KOPT-K1 (cell line): Measurements from ENCODE around the gene U2SURP.
"Not testable (repeated sequence)": the region's sequence is repeated elsewhere in the genome, so short reads cannot be mapped to it uniquely, and the experiment has no call there.

Experiments
- H3K27ac ChIP-seq: fragments of 200-600 bp; sonication (generic); 2 replicates; pipeline ENCODE4 v1.5.1; 2016; ENCODE audit warnings: antibody characterized with exemption, mild to moderate bottlenecking, low read depth, low read length; ENCODE audit not compliant: poor library complexity, severe bottlenecking
- H3K36me3 ChIP-seq: fragments of 200-600 bp; sonication (generic); 2 replicates; pipeline ENCODE4 v1.5.1; 2017; ENCODE audit warnings: antibody characterized with exemption, mild to moderate bottlenecking, low read length, moderate library complexity; ENCODE audit not compliant: insufficient read depth
- H3K9me3 ChIP-seq: fragments of 200-600 bp; sonication (generic); 2 replicates; pipeline ENCODE4 v1.5.1; 2017; ENCODE audit warnings: antibody characterized with exemption, low read length, mild to moderate bottlenecking; ENCODE audit not compliant: insufficient read depth, poor library complexity, severe bottlenecking

U2SURP gene

GRCh38 chr3:142971431-142971830 is 29.9 kb upstream of the U2SURP start:
- Histone ChIP-seq H3K36me3 (no peaks in the 10 kb centered on the region), H3K9me3 (no peaks in the 10 kb centered on the region), H3K27ac (no peak overlapping the region)

DNA sequence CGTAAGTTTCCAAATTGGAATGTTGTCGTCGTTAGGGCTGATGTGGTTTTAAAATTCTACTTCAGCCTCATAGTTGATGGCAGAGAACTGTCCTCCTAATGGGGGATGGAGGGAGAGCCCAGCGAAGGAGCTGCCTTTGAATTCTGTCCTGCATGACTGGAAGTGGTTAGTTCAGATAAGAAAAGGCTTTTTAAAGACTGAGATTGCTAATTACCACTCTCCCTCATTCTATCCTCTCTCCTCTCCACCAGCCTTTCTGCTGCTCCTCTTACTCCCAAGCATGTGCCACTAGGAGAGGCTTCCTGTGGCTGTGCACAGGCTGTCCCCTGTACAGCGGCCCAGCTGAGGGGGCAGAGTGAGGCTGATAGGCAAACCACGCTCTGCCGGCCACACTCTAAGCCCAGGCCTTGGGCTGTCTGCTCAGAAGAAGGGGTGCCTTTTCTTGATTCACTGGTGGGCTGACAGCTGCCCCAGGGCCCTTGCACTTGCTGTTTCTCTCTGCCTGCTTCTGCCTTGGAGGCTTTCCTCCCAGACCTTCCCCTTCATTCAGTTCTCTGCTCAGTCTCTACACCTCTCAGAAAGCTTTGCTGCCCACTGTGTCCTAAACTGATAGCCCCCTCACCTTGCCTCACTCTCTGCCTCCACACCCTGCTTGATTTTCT is 29.1 kb upstream of the U2SURP start:
- Histone ChIP-seq H3K27ac (no peak overlapping the region), H3K36me3 (no peaks in the 10 kb centered on the region), H3K9me3 (no peaks in the 10 kb centered on the region)

- Histone ChIP-seq H3K27ac (no peak overlapping the region), H3K9me3 (no peaks in the 10 kb centered on the region), H3K36me3 (no peaks in the 10 kb centered on the region)
Measured at GRCh38 chr3:142973217-142974009, 28.0 kb upstream of the U2SURP start.

GRCh38 chr3:142975316-142975995 is 25.9 kb upstream of the U2SURP start:
- Histone ChIP-seq H3K27ac (no peak overlapping the region), H3K9me3 (no peaks in the 10 kb centered on the region), H3K36me3 (no peaks in the 10 kb centered on the region)

GRCh38 chr3:142976621-142977398 is 24.6 kb upstream of the U2SURP start:
- Histone ChIP-seq H3K9me3 (no peaks in the 10 kb centered on the region), H3K27ac (no peak overlapping the region), H3K36me3 (no peaks in the 10 kb centered on the region)

DNA sequence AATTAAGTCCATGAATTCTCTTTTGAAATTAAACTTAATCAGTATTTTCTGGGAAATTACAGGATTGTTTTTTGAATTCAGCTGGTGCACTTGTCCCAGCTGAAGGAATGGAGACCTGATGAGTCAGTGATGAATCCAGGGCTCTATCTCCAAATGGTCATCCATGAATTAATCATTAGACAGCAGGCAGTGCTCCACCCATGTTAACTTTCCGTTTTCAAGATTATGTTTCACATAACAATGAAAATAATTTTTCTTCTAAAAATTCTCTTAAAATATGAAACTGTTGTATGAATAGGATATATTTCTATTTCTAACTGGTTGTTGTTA is 24.0 kb upstream of the U2SURP start:
- H3K27ac ChIP-seq = no peak overlapping the region
- H3K36me3 ChIP-seq = no peaks in the 10 kb centered on the region
- no peaks in the 10 kb centered on the region for H3K9me3 ChIP-seq

DNA sequence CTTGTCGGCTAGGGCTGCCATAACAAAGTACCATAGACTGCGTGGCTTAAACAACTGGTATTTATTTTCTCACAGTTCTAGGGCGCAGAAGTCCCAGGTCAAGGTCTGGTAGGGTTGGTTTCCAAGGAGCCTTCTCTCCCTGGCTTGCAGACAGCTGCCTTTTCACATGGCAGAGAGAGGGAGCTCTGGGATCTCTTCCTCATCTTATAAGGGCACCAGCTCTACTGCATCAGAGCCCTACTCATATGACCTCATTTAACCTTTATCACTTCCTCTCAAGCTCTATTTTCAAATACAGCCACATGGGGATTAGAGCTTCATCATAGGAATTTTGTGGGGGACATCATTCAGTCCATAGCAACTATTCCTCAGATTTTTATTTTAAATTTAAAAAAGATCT is 20.3 kb upstream of the U2SURP start:
- H3K9me3 ChIP-seq = no peaks in the 10 kb centered on the region
- no peak overlapping the region for H3K27ac ChIP-seq
- no peaks in the 10 kb centered on the region for H3K36me3 ChIP-seq

DNA sequence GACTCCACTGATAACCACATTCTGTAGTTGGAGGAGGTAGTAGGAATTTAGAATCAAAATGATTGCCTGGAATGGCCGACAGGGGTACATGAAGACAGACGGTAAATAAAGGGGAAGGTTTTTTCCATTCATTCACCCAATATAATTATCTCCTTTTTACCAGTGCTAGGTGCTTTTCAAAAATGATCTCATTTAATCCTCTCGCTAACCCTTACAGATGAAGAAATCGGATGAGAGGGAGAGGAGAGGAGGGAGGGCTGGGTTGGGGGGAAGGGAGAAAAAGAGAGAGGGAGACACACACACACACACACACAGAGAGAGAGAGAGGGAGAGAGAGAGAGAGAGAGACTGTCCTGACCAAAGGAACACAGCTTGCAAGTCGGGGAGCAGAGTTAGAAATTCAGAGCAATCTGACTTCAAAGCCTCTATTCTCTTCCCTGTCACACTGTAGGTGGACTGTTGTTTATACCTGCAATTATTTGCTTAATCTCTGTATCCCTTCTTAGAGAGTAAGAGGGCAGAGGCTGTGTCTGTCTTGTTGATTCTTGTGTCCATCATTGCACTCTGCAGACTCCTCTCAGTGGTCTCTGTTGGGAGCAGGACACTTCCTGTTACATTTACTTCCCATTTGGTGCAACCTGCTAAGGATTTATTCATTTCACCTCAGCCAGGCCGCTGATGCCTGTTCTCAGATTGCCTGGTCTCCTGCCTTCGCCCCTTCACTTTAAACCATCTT is 19.2 kb upstream of the U2SURP start:
- Histone ChIP-seq H3K27ac (no peak overlapping the region), H3K9me3 (no peaks in the 10 kb centered on the region), H3K36me3 (no peaks in the 10 kb centered on the region)

GRCh38 chr3:142983318-142983717 is 18.1 kb upstream of the U2SURP start:
- H3K9me3 ChIP-seq = no peaks in the 10 kb centered on the region
- no peak overlapping the region for H3K27ac ChIP-seq
- no peaks in the 10 kb centered on the region for H3K36me3 ChIP-seq

DNA sequence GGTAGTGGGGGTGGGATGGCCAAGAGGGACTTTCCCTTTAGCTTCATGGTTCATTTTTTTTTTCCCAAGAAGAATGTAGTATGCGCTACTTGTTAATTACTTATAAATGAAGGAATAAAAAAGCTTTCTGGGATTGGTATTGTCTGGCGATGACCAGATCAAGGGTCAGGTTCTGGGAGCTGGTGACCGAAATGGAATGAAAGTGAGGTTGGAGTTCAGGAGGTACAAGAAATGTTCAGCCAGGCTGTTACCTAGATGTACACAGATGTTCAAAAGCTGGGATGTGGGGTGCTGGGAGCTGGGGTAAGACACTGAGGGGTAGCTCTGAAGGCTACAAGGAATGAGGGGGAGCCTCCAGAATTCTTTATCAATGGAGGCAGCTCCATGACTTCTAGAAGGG is 17.1 kb upstream of the U2SURP start:
- no peaks in the 10 kb centered on the region for H3K9me3 ChIP-seq
- no peaks in the 10 kb centered on the region for H3K36me3 ChIP-seq

DNA sequence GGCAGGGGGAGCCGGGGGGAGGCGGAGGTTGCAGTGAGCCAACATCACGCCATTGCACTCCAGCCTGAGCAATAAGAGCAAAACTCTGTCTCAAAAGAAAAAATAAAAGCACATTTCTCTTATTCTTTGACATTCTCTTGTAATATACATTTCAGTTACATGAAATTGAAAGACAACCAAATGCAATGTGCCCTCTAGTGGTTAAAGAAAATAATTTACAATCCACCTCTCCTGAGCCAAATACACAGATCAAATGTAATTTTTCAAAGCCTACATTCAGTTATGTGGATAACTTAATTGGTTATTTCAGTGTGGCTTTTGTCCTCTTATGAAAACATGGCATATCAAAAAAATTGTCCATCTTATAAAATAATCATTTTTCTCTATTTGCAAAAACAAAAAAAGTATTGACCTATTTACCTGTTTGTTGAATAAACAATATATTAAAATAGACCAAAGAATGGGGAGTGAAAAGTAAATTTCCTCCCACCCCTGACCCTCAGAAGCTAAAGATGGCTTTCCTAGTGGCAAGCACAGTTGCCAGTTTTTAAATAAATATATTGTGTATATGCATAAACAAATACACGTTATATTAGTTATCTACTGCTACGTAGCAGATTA is 14.2 kb upstream of the U2SURP start:
- H3K9me3 ChIP-seq = no peaks in the 10 kb centered on the region
- no peak overlapping the region for H3K27ac ChIP-seq
- H3K36me3 ChIP-seq = no peaks in the 10 kb centered on the region

More for the DNA sequence above, 17.1 kb upstream of the U2SURP start:
- no peak overlapping the region for H3K27ac ChIP-seq

DNA sequence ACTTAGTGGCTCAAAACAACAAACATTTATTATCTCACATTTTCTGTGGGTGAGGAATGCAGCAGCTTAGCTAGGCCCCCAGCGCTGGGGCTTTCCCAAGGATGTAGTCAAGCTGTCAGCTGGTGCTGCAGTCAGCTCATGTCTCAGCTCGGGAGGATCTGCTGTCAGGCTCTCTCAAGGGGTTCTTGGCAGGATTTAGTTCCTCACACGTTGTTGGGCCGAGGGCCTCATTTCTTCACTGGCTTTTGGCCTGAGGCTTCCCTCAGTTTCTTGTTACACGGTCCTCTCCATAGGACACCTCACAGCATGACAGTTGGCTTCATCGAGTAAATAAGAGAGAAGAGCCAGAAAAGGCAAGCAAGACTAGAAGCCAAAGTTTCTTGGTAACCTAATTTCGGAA is 13.7 kb upstream of the U2SURP start:
- Histone ChIP-seq H3K36me3 (no peaks in the 10 kb centered on the region), H3K9me3 (no peaks in the 10 kb centered on the region), H3K27ac (no peak overlapping the region)

DNA sequence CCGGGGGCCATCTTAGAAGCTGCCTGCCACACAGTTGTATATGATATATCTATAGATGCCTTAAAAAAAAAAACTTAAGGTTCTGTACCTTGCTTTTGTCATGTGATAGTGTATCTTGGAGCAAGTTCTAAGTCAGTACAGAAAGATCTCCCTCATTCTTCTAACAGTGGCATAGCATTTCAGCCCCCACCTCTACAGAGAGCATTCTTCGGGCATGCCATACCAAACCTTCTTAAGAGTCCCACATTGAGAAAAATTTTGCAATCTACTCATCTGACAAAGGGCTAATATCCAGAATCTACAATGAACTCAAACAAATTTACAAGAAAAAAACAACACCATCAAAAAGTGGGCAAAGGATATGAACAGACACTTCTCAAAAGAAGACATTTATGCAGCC is 13.1 kb upstream of the U2SURP start:
- not testable (repeated sequence) for H3K36me3 ChIP-seq, H3K27ac ChIP-seq, H3K9me3 ChIP-seq

- not testable (repeated sequence) for H3K27ac ChIP-seq, H3K9me3 ChIP-seq, H3K36me3 ChIP-seq
Measured at GRCh38 chr3:142988826-142989225, 12.5 kb upstream of the U2SURP start.
